H9 (cell line): Measurements from ENCODE around the gene MSH3. TPM values are rescaled to one million over a fixed set of nuclear protein-coding genes. Genes with fewer than 3 reads are reported as not detected.
A peak's percentile ranks its signal among the peaks of the same experiment; 100 is the strongest.

ENCODE experiments used
- DNase-seq: peaks from one replicate; pipeline ENCODE4 v3.0.0-alpha.2; 2017
- H2AFZ ChIP-seq: one replicate; pipeline ENCODE4 v1.6.1; 2013; ENCODE audit warnings: mild to moderate bottlenecking, low read length, control low read depth, moderate library complexity
- H2AK5ac ChIP-seq: 2 replicates; pipeline ENCODE4 v1.6.1; 2013; ENCODE audit warnings: low read length, control low read depth, mixed read lengths; ENCODE audit not compliant: insufficient read length
- H2BK120ac ChIP-seq: one replicate; pipeline ENCODE4 v1.6.1; 2013; ENCODE audit warnings: low read depth, mild to moderate bottlenecking, low read length, control low read depth, inconsistent platforms; ENCODE audit not compliant: poor library complexity, severe bottlenecking
- H2BK12ac ChIP-seq: 2 replicates; pipeline ENCODE4 v1.6.1; 2013; ENCODE audit warnings: low read length, control low read depth, mixed read lengths, low read depth; ENCODE audit not compliant: insufficient read length
- H2BK15ac ChIP-seq: 2 replicates; pipeline ENCODE4 v1.6.1; 2013; ENCODE audit warnings: low read depth, low read length, control low read depth
- H2BK20ac ChIP-seq: one replicate; pipeline ENCODE4 v1.6.1; 2013; ENCODE audit warnings: low read depth, mild to moderate bottlenecking, low read length, control low read depth, inconsistent platforms; ENCODE audit not compliant: poor library complexity, severe bottlenecking
- H2BK5ac ChIP-seq: 2 replicates; pipeline ENCODE4 v1.6.1; 2013; ENCODE audit warnings: low read length, control low read depth, mixed read lengths; ENCODE audit not compliant: insufficient read length
- H3K14ac ChIP-seq: 2 replicates; pipeline ENCODE4 v1.6.1; 2013; ENCODE audit warnings: low read length, control low read depth; ENCODE audit not compliant: insufficient read depth
- H3K18ac ChIP-seq: 2 replicates; pipeline ENCODE4 v1.6.1; 2013; ENCODE audit warnings: low read depth, mild to moderate bottlenecking, mixed read lengths, low read length, control low read depth; ENCODE audit not compliant: insufficient read length
- H3K23ac ChIP-seq: 2 replicates; pipeline ENCODE4 v1.6.1; 2013; ENCODE audit warnings: low read length, control low read depth, mixed read lengths, low read depth; ENCODE audit not compliant: insufficient read length
- H3K23me2 ChIP-seq: 2 replicates; pipeline ENCODE4 v1.6.1; 2013; ENCODE audit warnings: low read depth, mild to moderate bottlenecking, mixed read lengths, low read length, control low read depth; ENCODE audit not compliant: insufficient read length, poor library complexity, severe bottlenecking
- H3K27ac ChIP-seq: 2 replicates; pipeline ENCODE4 v1.5.1; 2013; ENCODE audit warnings: low read length, control low read depth, mixed read lengths, low read depth; ENCODE audit not compliant: insufficient read length
- H3K27me3 ChIP-seq: 2 replicates; pipeline ENCODE4 v1.6.1; 2013; ENCODE audit warnings: low read length, control low read depth, inconsistent platforms; ENCODE audit not compliant: insufficient read depth
- H3K4ac ChIP-seq: 2 replicates; pipeline ENCODE4 v1.6.1; 2013; ENCODE audit warnings: low read depth, mild to moderate bottlenecking, control low read depth, inconsistent platforms, low read length, moderate library complexity
- H3K4me1 ChIP-seq: 2 replicates; pipeline ENCODE4 v1.6.1; 2013; ENCODE audit warnings: low read length, control low read depth, inconsistent platforms; ENCODE audit not compliant: insufficient read depth
- H3K4me2 ChIP-seq: 2 replicates; pipeline ENCODE4 v1.6.1; 2013; ENCODE audit warnings: low read length, control low read depth, mixed read lengths; ENCODE audit not compliant: insufficient read length, insufficient read depth
- H3K56ac ChIP-seq: 2 replicates; pipeline ENCODE4 v1.6.1; 2013; ENCODE audit warnings: low read depth, mild to moderate bottlenecking, mixed read lengths, low read length, control low read depth; ENCODE audit not compliant: insufficient read length
- H3K79me1 ChIP-seq: 2 replicates; pipeline ENCODE4 v1.6.1; 2013; ENCODE audit warnings: low read depth, mild to moderate bottlenecking, moderate library complexity, low read length, control low read depth, inconsistent platforms; ENCODE audit not compliant: insufficient read depth, poor library complexity, severe bottlenecking
- H3K79me2 ChIP-seq: 2 replicates; pipeline ENCODE4 v1.6.1; 2013; ENCODE audit warnings: low read length, control low read depth, inconsistent platforms; ENCODE audit not compliant: insufficient read depth
- H3K9ac ChIP-seq: 2 replicates; pipeline ENCODE4 v1.6.1; 2013; ENCODE audit warnings: low read length, control low read depth, mixed read lengths; ENCODE audit not compliant: insufficient read length; ENCODE audit errors: extremely low read depth
- H3K9me3 ChIP-seq: one replicate; pipeline ENCODE4 v1.6.1; 2013; ENCODE audit warnings: low read depth, low read length, inconsistent platforms; ENCODE audit not compliant: control insufficient read depth
- H3T11ph ChIP-seq: one replicate; pipeline ENCODE4 v1.6.1; 2013; ENCODE audit warnings: mild to moderate bottlenecking, low read length, control low read depth, inconsistent platforms
- H4K20me1 ChIP-seq: one replicate; pipeline ENCODE4 v1.6.1; 2013; ENCODE audit not compliant: control insufficient read depth, insufficient read length, insufficient read depth
- H4K5ac ChIP-seq: 2 replicates; pipeline ENCODE4 v1.6.1; 2013; ENCODE audit warnings: low read depth, mild to moderate bottlenecking, mixed read lengths, low read length, control low read depth; ENCODE audit not compliant: insufficient read length
- H4K8ac ChIP-seq: replicated peaks from 2 replicates; pipeline ENCODE4 v1.6.1; 2013; ENCODE audit warnings: low read length, control low read depth, mixed read lengths, low read depth; ENCODE audit not compliant: insufficient read length
- H4K91ac ChIP-seq: 2 replicates; pipeline ENCODE4 v1.6.1; 2013; ENCODE audit warnings: low read depth, mild to moderate bottlenecking, moderate library complexity, mixed read lengths, low read length, control low read depth; ENCODE audit not compliant: insufficient read length
- H3K27ac Mint-ChIP-seq, 3 experiments: 2 replicates in 2 of 3; 3 replicates in 1 of 3; pipeline ENCODE4 v1.8.0; 2020 to 2021; ENCODE audit warnings: mixed read lengths in 3 of 3, mild to moderate bottlenecking in 1 of 3, moderate library complexity in 1 of 3
- H3K27me3 Mint-ChIP-seq: 2 replicates; pipeline ENCODE4 v1.8.0; 2021; ENCODE audit warnings: low read depth, mild to moderate bottlenecking, moderate library complexity, mixed read lengths
- H3K36me3 Mint-ChIP-seq, 3 experiments: 2 replicates in 2 of 3; 3 replicates in 1 of 3; pipeline ENCODE4 v1.8.0; 2020 to 2021; ENCODE audit warnings: low read depth in 3 of 3, mixed read lengths in 3 of 3; ENCODE audit not compliant: insufficient read depth in 1 of 3
- H3K4me1 Mint-ChIP-seq, 2 experiments: 2 replicates each; pipeline ENCODE4 v1.8.0; 2020; ENCODE audit warnings: mixed read lengths in 2 of 2
- H3K4me3 Mint-ChIP-seq, 2 experiments: 2 replicates in 1 of 2; 3 replicates in 1 of 2; pipeline ENCODE4 v1.8.0; 2020 to 2021; ENCODE audit warnings: mild to moderate bottlenecking in 2 of 2, mixed read lengths in 2 of 2, moderate library complexity in 1 of 2
- H3K9me3 Mint-ChIP-seq, 2 experiments: 2 replicates in 1 of 2; 3 replicates in 1 of 2; pipeline ENCODE4 v1.8.0; 2020; ENCODE audit warnings: mild to moderate bottlenecking in 2 of 2, mixed read lengths in 2 of 2, moderate library complexity in 1 of 2
- CTCF ChIP-seq: fragments of 200-600 bp; sonication (generic); conservative IDR thresholded peaks from 3 replicates; pipeline ENCODE4 v1.8.0; 2021; ENCODE audit warnings: antibody characterized with exemption, mild to moderate bottlenecking
- WGBS: extraction: QIAGEN DNeasy Blood & Tissue Kit; methylation state at CpG from one replicate; pipeline ENCODE4 v1.1.7; 2013; ENCODE audit warnings: missing lambda C conversion rate, low lambda C conversion rate, mixed read lengths; ENCODE audit not compliant: insufficient read length; ENCODE audit errors: extremely low coverage; 5-methylcytosine and 5-hydroxymethylcytosine counted together
- total RNA-seq: library from RNA; stranded (reverse); gene quantifications from 2 replicates; pipeline ENCODE4 v1.2.1, GENCODE V29; 2021

MSH3 gene
- total RNA-seq, 1 experiment from 2014 or later = 17.3 TPM

DNA sequence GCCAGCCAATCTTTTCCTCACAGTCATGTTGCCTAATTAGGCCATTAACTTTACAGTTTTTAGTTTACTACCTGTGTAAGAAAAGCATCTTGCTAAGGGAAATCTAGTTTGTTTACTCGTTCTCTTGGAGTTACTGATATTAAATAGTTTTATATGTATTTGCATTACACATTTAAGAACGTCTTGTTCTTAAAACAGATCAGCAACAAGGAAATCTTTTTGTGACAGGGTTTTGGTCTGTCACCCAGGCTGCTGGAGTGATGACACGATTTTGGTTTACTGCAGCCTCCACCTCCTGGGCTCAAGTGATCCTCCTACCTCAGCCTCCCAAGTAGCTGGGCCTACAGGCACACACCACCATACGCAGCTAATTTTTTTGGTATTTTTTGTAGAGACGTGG is 29.2 kb upstream of the MSH3 start:
- no peak overlapping the region for H2BK20ac ChIP-seq
- H3K9ac ChIP-seq = no peak overlapping the region
- H3K4me2 ChIP-seq = no peak overlapping the region
- no peaks in the 10 kb centered on the region for H3K4me1 ChIP-seq
- no peak overlapping the region for H3K4me3 Mint-ChIP-seq
- H4K20me1 ChIP-seq = no peaks in the 10 kb centered on the region
- H4K5ac ChIP-seq = no peak overlapping the region
- H3K4me1 Mint-ChIP-seq = 0 out of 4 replicates have a peak, but pooled peaks cover 3% of the 10 kb centered on the region in 2 experiments
- H3K9me3 Mint-ChIP-seq = no peaks in the 10 kb centered on the region; a peak in 1 of 5 replicates
- H2BK12ac ChIP-seq = no peak overlapping the region
- H3K9me3 ChIP-seq = no peaks in the 10 kb centered on the region
- no peaks in the 10 kb centered on the region for H3K23me2 ChIP-seq
- DNase-seq = no peak
- H3T11ph ChIP-seq = no peak overlapping the region
- H3K36me3 Mint-ChIP-seq = peaks cover 6 to 17% (median 9%) of the 10 kb centered on the region in 3 experiments; a peak in 6 of 7 replicates
- no CpG with 5 or more reads among the region's 5 CpGs for WGBS
- H4K8ac ChIP-seq = no peak overlapping the region
- TF ChIP-seq CTCF = no peak
- no peak overlapping the region for H2BK120ac ChIP-seq
- H4K91ac ChIP-seq = no peak overlapping the region
- H2BK5ac ChIP-seq = no peak overlapping the region
- H3K18ac ChIP-seq = no peak overlapping the region
- no peak overlapping the region for H2AFZ ChIP-seq
- H3K79me2 ChIP-seq = no peaks in the 10 kb centered on the region
- H3K27ac Mint-ChIP-seq = 0 out of 7 replicates have a peak overlapping the region, but pooled peaks of 1 of the 3 experiments have one; percentile 16
- no peak overlapping the region for H3K27ac ChIP-seq
- no peaks in the 10 kb centered on the region for H3K79me1 ChIP-seq
- H3K23ac ChIP-seq = no peak overlapping the region
- no peak overlapping the region for H3K56ac ChIP-seq
- H2AK5ac ChIP-seq = no peak overlapping the region
- no peak overlapping the region for H3K4ac ChIP-seq
- no peaks in the 10 kb centered on the region for H3K27me3 Mint-ChIP-seq
- H3K14ac ChIP-seq = no peak overlapping the region
- H2BK15ac ChIP-seq = no peak overlapping the region
- no peaks in the 10 kb centered on the region for H3K27me3 ChIP-seq
